H1 (cell line): Measurements from ENCODE around the gene DOCK1. TPM values are rescaled to one million over a fixed set of nuclear protein-coding genes. Genes with fewer than 3 reads are reported as not detected.
"Not testable (repeated sequence)": the region's sequence is repeated elsewhere in the genome, so short reads cannot be mapped to it uniquely, and the experiment has no call there.

Experiments
- CTCF ChIA-PET: fragments of 300-600 bp; sonication (Branson Sonifier 250); formaldehyde crosslinking; loops from one replicate; lab custom pipeline; 2021; ENCODE audit not compliant: partially characterized antibody; lab: Charles Lee
- POLR2A ChIA-PET: fragments of 300-600 bp; sonication (Branson Sonifier 250); formaldehyde crosslinking; loops from one replicate; lab custom pipeline; 2021; ENCODE audit warnings: inconsistent platforms; ENCODE audit not compliant: partially characterized antibody; lab: Charles Lee
- DNase-seq, 2 experiments: peaks; one replicate each; pipeline versions ENCODE4 v3.0.0 to v3.0.0-alpha.2; 2010 to 2022; ENCODE audit warnings: low spot score in 2 of 2, low read depth in 1 of 2, mixed read lengths in 1 of 2
- FAIRE-seq: peaks from 2 replicates; lab custom pipeline; 2011; peaks lifted over from hg19 to GRCh38; lab: Jason Lieb, UNC
- H2AFZ ChIP-seq: 2 replicates; pipeline ENCODE4 v1.8.1; 2012; ENCODE audit warnings: low read length, inconsistent platforms
- H2AK5ac ChIP-seq: 2 replicates; pipeline ENCODE4 v1.6.1; 2013; ENCODE audit warnings: low read depth, low read length
- H2BK120ac ChIP-seq: replicated peaks from 2 replicates; pipeline ENCODE3; 2013; ENCODE audit warnings: low read depth, low read length, inconsistent platforms
- H2BK12ac ChIP-seq: 2 replicates; pipeline ENCODE4 v1.6.1; 2013; ENCODE audit warnings: low read depth, low read length
- H2BK15ac ChIP-seq: 2 replicates; pipeline ENCODE4 v1.6.1; 2013; ENCODE audit warnings: low read length
- H2BK20ac ChIP-seq: 2 replicates; pipeline ENCODE4 v1.6.1; 2013; ENCODE audit warnings: low read length
- H2BK5ac ChIP-seq: 2 replicates; pipeline ENCODE4 v1.6.1; 2013; ENCODE audit warnings: low read depth, low read length
- H3K14ac ChIP-seq: 2 replicates; pipeline ENCODE4 v1.6.1; 2013; ENCODE audit warnings: inconsistent platforms; ENCODE audit not compliant: insufficient read length
- H3K18ac ChIP-seq: 2 replicates; pipeline ENCODE4 v1.6.1; 2013; ENCODE audit warnings: low read length; ENCODE audit errors: extremely low read depth
- H3K23ac ChIP-seq: 2 replicates; pipeline ENCODE4 v1.6.1; 2013; ENCODE audit warnings: inconsistent platforms; ENCODE audit not compliant: insufficient read length
- H3K23me2 ChIP-seq: 2 replicates; pipeline ENCODE4 v1.6.1; 2013; ENCODE audit warnings: low read depth, low read length
- H3K27ac ChIP-seq: 2 replicates; pipeline ENCODE4 v1.6.1; 2011; ENCODE audit warnings: low read depth, low read length, inconsistent platforms
- H3K27me3 ChIP-seq, 4 experiments: replicated peaks in 1 of 4; 1 replicate in 1 of 4; 2 replicates in 3 of 4; pipeline versions ENCODE4 v1.6.1 to v1.8.1; 2011 to 2013; ENCODE audit warnings: low read length in 3 of 4, mild to moderate bottlenecking in 3 of 4, inconsistent platforms in 2 of 4, mixed read lengths in 2 of 4, moderate library complexity in 1 of 4; ENCODE audit not compliant: control insufficient read depth in 3 of 4, insufficient read depth in 3 of 4; ENCODE audit errors: extremely low read depth in 1 of 4
- H3K36me3 ChIP-seq, 4 experiments: 2 replicates each; pipeline versions ENCODE4 v1.6.1 to v1.8.1; 2011 to 2013; ENCODE audit warnings: mild to moderate bottlenecking in 4 of 4, low read length in 3 of 4, moderate library complexity in 2 of 4, control low read depth in 1 of 4, inconsistent platforms in 1 of 4; ENCODE audit not compliant: insufficient read depth in 4 of 4, control insufficient read depth in 2 of 4
- H3K4ac ChIP-seq: replicated peaks from 2 replicates; pipeline ENCODE3; 2013; ENCODE audit warnings: low read length, low read depth, mixed read lengths, inconsistent platforms; ENCODE audit not compliant: insufficient read length
- H3K4me1 ChIP-seq, 4 experiments: replicated peaks in 1 of 4; 1 replicate in 1 of 4; 2 replicates in 3 of 4; pipeline versions ENCODE4 v1.6.1 to v1.8.1; 2011 to 2013; ENCODE audit warnings: low read length in 3 of 4, inconsistent platforms in 2 of 4, mixed read lengths in 1 of 4; ENCODE audit not compliant: insufficient read depth in 4 of 4, control insufficient read depth in 3 of 4
- H3K4me2 ChIP-seq, 2 experiments: 2 replicates each; pipeline versions ENCODE4 v1.6.1 to v1.8.1; 2011 to 2013; ENCODE audit warnings: low read depth in 2 of 2, low read length in 2 of 2, control low read depth in 1 of 2, inconsistent platforms in 1 of 2, mild to moderate bottlenecking in 1 of 2; ENCODE audit not compliant: insufficient read depth in 1 of 2
- H3K4me3 ChIP-seq, 4 experiments: fragments of 200-600, 300-600 bp in 1 of 4; sonication (generic), shearing (Covaris generic), sonication (Bioruptor Twin) in 1 of 4; 2 replicates each; pipeline versions ENCODE4 v1.5.1 to v1.8.1; 2011 to 2016; ENCODE audit warnings: low read length in 4 of 4, low read depth in 3 of 4, control low read depth in 2 of 4, inconsistent platforms in 2 of 4, mild to moderate bottlenecking in 2 of 4, mixed read lengths in 1 of 4, moderate library complexity in 1 of 4; ENCODE audit not compliant: insufficient read depth in 2 of 4; ENCODE audit errors: extremely low read depth in 1 of 4
- H3K56ac ChIP-seq: replicated peaks from 2 replicates; pipeline ENCODE3; 2013; ENCODE audit warnings: low read depth, mild to moderate bottlenecking, mixed read lengths, low read length, inconsistent platforms; ENCODE audit not compliant: insufficient read length
- H3K79me1 ChIP-seq: 2 replicates; pipeline ENCODE4 v1.6.1; 2013; ENCODE audit warnings: low read depth, low read length, control low read depth
- H3K79me2 ChIP-seq, 2 experiments: 2 replicates each; pipeline versions ENCODE4 v1.6.1 to v1.8.1; 2012 to 2013; ENCODE audit warnings: low read length in 2 of 2, mild to moderate bottlenecking in 2 of 2, inconsistent platforms in 1 of 2; ENCODE audit not compliant: insufficient read depth in 2 of 2, control insufficient read depth in 1 of 2
- H3K9ac ChIP-seq, 4 experiments: replicated peaks in 1 of 4; 1 replicate in 1 of 4; 2 replicates in 3 of 4; pipeline versions ENCODE4 v1.6.1 to v1.8.1; 2011 to 2013; ENCODE audit warnings: low read depth in 3 of 4, low read length in 3 of 4, control low read depth in 2 of 4, mild to moderate bottlenecking in 2 of 4, moderate library complexity in 2 of 4, inconsistent platforms in 1 of 4; ENCODE audit errors: extremely low read depth in 1 of 4
- H3K9me3 ChIP-seq, 2 experiments: 2 replicates each; pipeline versions ENCODE4 v1.6.1 to v1.8.1; 2012 to 2013; ENCODE audit warnings: mild to moderate bottlenecking in 2 of 2, moderate library complexity in 2 of 2, control low read depth in 1 of 2, inconsistent platforms in 1 of 2, low read depth in 1 of 2, low read length in 1 of 2, mixed read lengths in 1 of 2; ENCODE audit not compliant: insufficient read depth in 2 of 2
- H4K20me1 ChIP-seq, 2 experiments: replicated peaks in 1 of 2; 2 replicates each; pipeline versions ENCODE3 to v1.8.1; 2011 to 2013; ENCODE audit warnings: inconsistent platforms in 2 of 2, low read length in 2 of 2, mild to moderate bottlenecking in 1 of 2; ENCODE audit not compliant: insufficient read depth in 2 of 2, control insufficient read depth in 1 of 2
- H4K5ac ChIP-seq: 2 replicates; pipeline ENCODE4 v1.6.1; 2013; ENCODE audit warnings: low read length, low read depth, mixed read lengths, inconsistent platforms; ENCODE audit not compliant: insufficient read length
- H4K8ac ChIP-seq: 2 replicates; pipeline ENCODE4 v1.8.0; 2013; ENCODE audit warnings: mild to moderate bottlenecking, moderate library complexity, low read length, inconsistent platforms; ENCODE audit not compliant: insufficient read depth; ENCODE audit errors: extremely low read depth
- H4K91ac ChIP-seq: replicated peaks from 2 replicates; pipeline ENCODE3; 2013; ENCODE audit warnings: low read length, mixed read lengths, inconsistent platforms; ENCODE audit not compliant: insufficient read length
- WGBS, 2 experiments: shearing (Covaris generic) in 1 of 2; methylation state at CpG; one replicate each; pipeline versions ENCODE4 v1.1.6 to v1.1.7; 2013 to 2015; ENCODE audit warnings: low lambda C conversion rate in 2 of 2, mixed read lengths in 2 of 2, inconsistent platforms in 1 of 2, low coverage in 1 of 2, missing lambda C conversion rate in 1 of 2; ENCODE audit not compliant: insufficient replicate concordance in 2 of 2, insufficient coverage in 1 of 2, insufficient read length in 1 of 2; ENCODE audit errors: extremely low coverage in 1 of 2, missing lambda C conversion rate in 1 of 2; 5-methylcytosine and 5-hydroxymethylcytosine counted together
- polyA plus RNA-seq, 7 experiments: library from polyadenylated mRNA; depleted of rRNA in 3 of 7; stranded (reverse) in 5 of 7; unstranded in 2 of 7; fragments of >200 nt in 5 of 7; fragments of 200-250 nt in 2 of 7; gene quantifications; 1 replicate in 5 of 7; 2 replicates in 1 of 7; 4 replicates in 1 of 7; pipeline versions ENCODE4 v1.2.1 to v1.2.3, GENCODE V29; 2011 to 2013; ENCODE audit warnings: missing spikeins in 2 of 7, mixed read lengths in 2 of 7
- total RNA-seq: library from RNA; stranded (reverse); fragmentation: NEBNext Ultra II Directional; extraction: Animal tissue kit (Norgen Biotek cat#: 25700); gene quantifications from 2 replicates; pipeline ENCODE4 v1.2.1, GENCODE V29; 2021

The DOCK1 gene
- total and polyA plus RNA-seq, 2 of the 8 experiments (the other 6 are each of a cell fraction or from before 2014, with no cell fraction given), result 11.6 to 53.0 TPM

GRCh38 chr10:126916952-126917351 is 11.7 kb downstream of the DOCK1 start:
- H3K79me2 ChIP-seq, result peaks cover 7 to 88% of the 10 kb centered on the region in 2 experiments

More at GRCh38 chr10:126916952-126917351, 11.7 kb downstream of the DOCK1 start:
- Histone ChIP-seq H4K20me1 (peaks cover 4 to 20% of the 10 kb centered on the region in 2 experiments), H3K79me1 (peaks cover 15% of the 10 kb centered on the region; the same call in 1 of the 2 replicates)
- not testable (repeated sequence) for H3K9me3 ChIP-seq, H2AFZ ChIP-seq, H3K18ac ChIP-seq, H3K4me1 ChIP-seq, H3K4me3 ChIP-seq, H2BK20ac ChIP-seq, FAIRE-seq, H3K4me2 ChIP-seq, H4K5ac ChIP-seq, H3K23ac ChIP-seq, H2BK15ac ChIP-seq, H3K14ac ChIP-seq, H2BK5ac ChIP-seq, H2BK12ac ChIP-seq, H2AK5ac ChIP-seq, H3K27ac ChIP-seq, H4K8ac ChIP-seq, H2BK120ac ChIP-seq, DNase-seq, H3K4ac ChIP-seq, H3K56ac ChIP-seq, H3K9ac ChIP-seq, H3K23me2 ChIP-seq, H3K27me3 ChIP-seq, H3K36me3 ChIP-seq, H4K91ac ChIP-seq
- ChIA-PET POLR2A (interaction anchor here (0.7 to 1.6 kb wide), 3 partner anchors 10 to 112 kb away, joined by 3 to 6 read pairs (median 3); partner anchors contain the start of gene DOCK1), CTCF (interaction anchor here (0.7 to 3.3 kb wide), 3 partner anchors 9 to 243 kb away, joined by 4 to 16 read pairs (median 6); no protein-coding TSS in a partner anchor)
- 92% methylated on average over 10 of the region's 12 CpGs; no CpG with 5 or more reads in 1 of the 2 experiments for WGBS, 2 experiments
